Epithelial cell of esophagus (primary cell): ENCODE results near the gene CNTNAP2.

Experiments used
- DNase-seq: peaks from one replicate; pipeline ENCODE4 v3.0.0; 2010; ENCODE audit warnings: low read depth
- H3K4me3 ChIP-seq: 2 replicates; pipeline ENCODE4 v1.5.1; 2011; ENCODE audit warnings: mild to moderate bottlenecking, low read length, control low read depth
- CTCF ChIP-seq: IDR thresholded peaks from 2 replicates; pipeline ENCODE4 v1.5.1; 2011; ENCODE audit warnings: low read depth, mild to moderate bottlenecking, low read length, control low read depth, inconsistent platforms; ENCODE audit not compliant: insufficient read depth; ENCODE audit errors: missing control alignments

The CNTNAP2 gene

GRCh38 chr7:146285418-146285817, 168.8 kb downstream of the CNTNAP2 start:
- no peak for TF ChIP-seq CTCF
- DNase-seq = no peak
- no peak overlapping the region for H3K4me3 ChIP-seq

- no peak for DNase-seq
- TF ChIP-seq CTCF = no peak
- no peak overlapping the region for H3K4me3 ChIP-seq
Observed at GRCh38 chr7:146290746-146291145, 174.1 kb downstream of the CNTNAP2 start.

- no peak overlapping the region for H3K4me3 ChIP-seq
- no peak for DNase-seq
Observed at GRCh38 chr7:146291900-146292299, 175.3 kb downstream of the CNTNAP2 start.

GRCh38 chr7:146296028-146296427, 179.4 kb downstream of the CNTNAP2 start:
- no peak overlapping the region for H3K4me3 ChIP-seq
- TF ChIP-seq CTCF = no peak
- no peak for DNase-seq

More at GRCh38 chr7:146291900-146292299, 175.3 kb downstream of the CNTNAP2 start:
- TF ChIP-seq CTCF = no peak

- TF ChIP-seq CTCF = no peak
- no peak overlapping the region for H3K4me3 ChIP-seq
- DNase-seq = no peak
Observed at GRCh38 chr7:146314962-146315361, 198.4 kb downstream of the CNTNAP2 start.

GRCh38 chr7:146319629-146320028, 203.0 kb downstream of the CNTNAP2 start:
- H3K4me3 ChIP-seq = no peak overlapping the region
- no peak for DNase-seq
- TF ChIP-seq CTCF = no peak

GRCh38 chr7:146321301-146321700, 204.7 kb downstream of the CNTNAP2 start:
- no peak for TF ChIP-seq CTCF
- DNase-seq = no peak
- H3K4me3 ChIP-seq = no peak overlapping the region
